Colon (tissue), 2 donors: ENCODE results near the gene S1PR3.

Experiments used
- FAIRE-seq: peaks from 2 replicates; lab custom pipeline; 2012; peaks lifted over from hg19 to GRCh38; lab: Jason Lieb, UNC
- donor health status: control.
- donor health status: control.

Gene S1PR3

GRCh38 chr9:88969646-88970373 lies 21.5 kb upstream of the S1PR3 start:
- no peak for FAIRE-seq

GRCh38 chr9:88971131-88971960 lies 19.9 kb upstream of the S1PR3 start:
- no peak for FAIRE-seq

- FAIRE-seq, result no peak
Measured at GRCh38 chr9:88972401-88972800, 18.9 kb upstream of the S1PR3 start.

DNA sequence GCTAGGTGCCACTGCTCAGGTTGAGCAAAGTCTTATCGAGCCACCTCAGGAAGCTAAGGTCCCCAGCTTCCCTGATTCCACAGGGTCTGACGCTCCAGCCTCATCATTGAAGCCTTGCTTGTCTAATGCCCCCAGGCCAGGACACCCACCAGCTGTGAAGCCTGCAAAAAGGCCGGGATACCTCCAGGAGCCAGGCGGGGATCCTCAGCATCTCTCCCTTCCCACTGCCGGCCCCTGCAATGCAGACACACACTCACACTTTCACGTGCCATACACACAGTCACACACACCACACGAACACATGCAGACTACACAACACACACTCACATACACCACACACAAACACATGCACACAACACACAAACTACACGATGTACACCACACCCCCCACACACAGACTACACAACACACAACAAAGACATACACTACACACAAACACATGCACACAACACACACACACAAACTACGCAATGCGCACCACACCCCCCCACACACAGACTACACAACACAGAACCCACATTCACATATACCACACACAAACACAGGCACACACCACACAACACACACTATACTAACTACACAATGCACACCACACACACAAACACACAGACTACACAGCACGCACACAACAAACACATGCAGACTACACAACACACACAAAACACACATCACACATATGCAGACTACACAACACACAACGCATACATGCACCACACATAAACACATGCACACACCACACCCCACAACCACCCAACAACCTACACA lies 17.8 kb upstream of the S1PR3 start:
- no peak for FAIRE-seq

DNA sequence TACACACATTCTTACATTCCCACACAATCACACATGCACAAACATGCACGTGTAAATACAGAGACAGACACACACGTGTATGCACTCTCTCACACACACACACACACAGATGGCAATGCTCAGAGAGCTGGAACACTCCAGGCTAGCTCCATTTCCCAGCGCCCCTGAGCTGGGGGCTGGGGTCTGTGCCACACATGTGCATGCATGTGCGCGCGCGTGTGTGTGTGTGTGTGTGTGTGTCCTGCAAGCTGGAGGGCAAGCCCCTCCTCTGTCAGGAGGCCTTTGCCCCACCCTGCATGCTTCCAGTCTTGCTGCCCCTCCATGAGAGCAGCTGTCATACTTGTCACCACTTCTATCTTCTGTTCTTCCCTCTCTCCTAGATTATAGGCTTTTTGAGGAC lies 16.6 kb upstream of the S1PR3 start:
- no peak for FAIRE-seq

GRCh38 chr9:88975966-88976889 lies 15.0 kb upstream of the S1PR3 start:
- no peak for FAIRE-seq

DNA sequence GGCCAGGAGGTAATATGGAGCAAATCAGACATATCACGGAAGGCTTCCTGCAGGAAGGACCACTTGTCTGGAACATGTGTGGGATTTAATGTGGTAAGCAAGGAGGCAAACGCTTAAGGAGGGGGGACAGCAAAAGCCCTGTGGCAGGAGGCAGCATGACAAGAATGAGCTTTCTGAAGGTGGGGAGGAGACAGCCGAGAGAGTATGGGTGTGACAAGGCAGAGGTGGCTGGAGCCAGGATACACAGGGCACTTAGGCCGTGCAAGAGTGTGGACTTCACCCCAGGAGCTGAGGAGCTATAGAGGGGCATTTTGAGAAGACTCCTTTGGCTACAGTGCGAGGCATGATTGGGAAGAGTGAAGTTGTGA lies 14.4 kb upstream of the S1PR3 start:
- no peak for FAIRE-seq

DNA sequence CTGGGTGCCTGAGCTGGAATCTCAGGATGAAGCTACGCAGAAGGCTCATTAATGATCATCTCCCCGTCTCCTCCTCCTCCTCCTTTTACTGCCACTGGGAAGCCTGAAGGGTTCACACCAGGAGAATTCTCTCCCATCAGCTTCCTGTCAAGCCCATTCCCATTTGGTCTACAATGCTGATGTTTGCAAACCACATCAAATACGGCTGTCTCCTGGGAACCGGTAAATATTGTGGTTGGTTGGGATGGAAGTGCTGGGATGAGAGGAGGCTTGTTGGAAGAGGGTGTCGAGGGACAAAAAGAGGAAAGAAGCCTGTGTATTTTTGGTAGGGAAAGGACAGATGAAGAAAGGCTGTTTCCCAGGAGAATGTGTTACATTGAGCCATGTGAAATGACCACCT lies 13.2 kb upstream of the S1PR3 start:
- no peak for FAIRE-seq

GRCh38 chr9:88979021-88979420 lies 12.2 kb upstream of the S1PR3 start:
- FAIRE-seq, result no peak

GRCh38 chr9:88979791-88980190 lies 11.5 kb upstream of the S1PR3 start:
- no peak for FAIRE-seq

DNA sequence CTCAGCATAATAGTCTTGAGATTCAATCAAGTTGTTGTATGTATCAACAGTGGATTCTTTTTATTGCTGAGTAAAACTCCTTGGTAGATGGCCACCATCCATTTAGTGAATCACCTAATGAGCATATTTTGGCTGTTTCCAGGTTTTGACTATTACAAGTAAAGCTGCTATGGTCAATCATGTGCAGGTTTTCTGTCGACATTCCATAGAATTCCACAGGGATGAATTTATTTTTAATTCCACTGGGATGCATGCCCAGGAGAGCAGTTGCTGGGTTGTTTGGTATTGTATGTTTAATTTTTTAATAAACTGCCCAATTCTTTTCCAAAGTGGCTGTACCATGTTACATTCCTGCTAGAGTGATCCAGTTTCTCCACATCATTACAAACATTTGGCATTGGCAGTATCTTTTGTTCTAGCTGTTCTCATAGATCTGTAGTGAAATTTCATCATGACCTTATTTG lies 10.5 kb upstream of the S1PR3 start:
- no peak for FAIRE-seq

DNA sequence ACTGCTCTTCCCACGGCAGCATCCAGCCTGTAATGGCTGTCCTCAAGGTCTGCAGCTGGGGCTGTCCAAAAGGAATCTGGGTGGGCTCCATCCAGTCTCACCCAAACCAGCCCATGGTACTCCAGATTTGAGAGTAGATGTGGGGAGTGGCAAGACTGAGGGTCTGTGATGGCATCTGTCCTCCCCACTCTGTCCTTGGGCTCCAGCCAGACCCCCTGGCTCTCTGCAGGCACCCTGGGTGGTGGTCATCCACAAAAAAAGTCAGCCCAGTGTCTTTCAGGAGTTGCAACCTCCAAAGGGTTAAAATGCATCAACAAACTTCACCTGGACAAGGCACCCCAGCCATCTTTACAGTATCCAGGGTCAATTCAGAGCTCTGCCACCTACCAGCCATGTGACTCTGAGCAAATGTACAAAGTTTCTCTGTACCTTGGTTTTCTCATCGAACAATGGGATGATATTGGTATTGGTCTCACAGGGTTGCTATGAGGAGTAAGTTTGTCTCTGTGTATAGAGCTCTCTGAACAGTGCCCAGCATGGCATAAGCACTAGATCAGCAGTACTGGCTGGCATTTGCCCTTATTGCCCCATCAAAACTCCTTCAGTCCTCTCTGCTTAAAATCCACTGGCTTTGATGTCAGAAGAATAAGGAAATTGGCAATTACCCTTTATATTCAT lies 7.3 kb upstream of the S1PR3 start:
- no peak for FAIRE-seq

DNA sequence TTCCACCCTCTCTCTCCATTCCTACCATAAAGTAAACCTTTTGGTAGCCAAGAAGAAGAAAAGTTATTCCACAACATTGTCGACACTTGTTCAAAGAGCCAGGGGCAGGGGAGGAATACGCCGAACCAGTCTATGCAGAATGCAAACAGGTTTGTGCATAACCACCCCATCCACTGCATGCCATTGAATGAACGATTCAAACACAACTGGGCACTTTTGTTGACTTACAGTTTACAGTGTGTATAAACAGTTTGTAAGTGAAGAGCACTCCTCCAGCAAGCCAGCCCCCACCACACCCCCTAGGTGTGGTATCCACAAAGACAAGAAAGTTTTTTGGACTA lies 6.8 kb upstream of the S1PR3 start:
- FAIRE-seq, result no peak

- FAIRE-seq, result no peak
Measured at GRCh38 chr9:88985616-88986015, 5.7 kb upstream of the S1PR3 start.

GRCh38 chr9:88986776-88987175 lies 4.5 kb upstream of the S1PR3 start:
- FAIRE-seq, result no peak

GRCh38 chr9:88987661-88988060 lies 3.6 kb upstream of the S1PR3 start:
- no peak for FAIRE-seq

GRCh38 chr9:88988796-88989641 lies 2.2 kb upstream of the S1PR3 start:
- no peak for FAIRE-seq

GRCh38 chr9:88990041-88990728 lies 1.1 kb upstream of the S1PR3 start:
- no peak for FAIRE-seq

DNA sequence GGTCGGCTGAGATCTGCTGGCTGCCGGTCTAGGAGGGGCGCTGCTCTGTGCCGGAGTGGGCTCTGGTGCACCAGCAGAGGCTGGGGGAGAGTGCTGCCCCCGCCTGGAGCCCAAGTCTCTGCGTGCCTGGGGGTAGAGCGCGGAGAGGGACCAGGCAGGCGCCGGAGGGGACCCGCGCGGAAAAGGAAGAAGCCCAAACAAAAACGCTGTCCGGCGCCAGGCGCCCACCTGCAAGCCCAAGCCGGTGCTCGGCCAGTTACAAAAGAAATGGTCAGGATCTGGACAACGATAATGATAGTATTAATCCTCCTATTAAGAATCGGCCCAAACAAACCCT lies 571 bp upstream of the S1PR3 start:
- FAIRE-seq, result no peak

DNA sequence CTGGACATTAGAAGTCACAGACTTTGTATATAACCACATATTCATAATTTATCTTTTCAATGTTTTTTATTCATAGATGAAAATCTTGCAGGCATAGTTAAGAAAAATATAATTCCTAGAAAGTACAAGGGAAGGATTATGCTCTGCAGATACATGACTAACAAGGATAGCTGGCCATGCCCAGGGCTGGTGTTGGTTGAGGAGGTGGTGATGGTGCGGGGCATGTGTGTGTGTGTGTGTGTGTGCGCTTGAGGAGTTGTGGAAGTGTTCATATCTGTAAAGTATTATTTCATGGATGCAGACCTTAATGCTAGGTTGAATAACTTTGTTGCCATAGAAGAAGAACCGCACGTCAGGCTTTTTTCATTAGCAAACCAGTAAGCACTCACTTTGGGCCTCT lies 1.3 kb downstream of the S1PR3 start:
- FAIRE-seq, result no peak
